Stimulated activated naive CD8-positive, alpha-beta T cell treated with anti-CD3 and anti-CD28 coated beads, Interleukin-15, Interleukin-2, amounts not matched to agents 100 U/mL and 50 U/mL, for 24 hours (primary cell): Measurements from ENCODE around the gene LEMD1.
A peak's percentile ranks its signal among the peaks of the same experiment; 100 is the strongest.
"Not testable (repeated sequence)": the region's sequence is repeated elsewhere in the genome, so short reads cannot be mapped to it uniquely, and the experiment has no call there.

Experiments used
- ATAC-seq: fragments of 150-1000 bp; cut with Tn5 transposase; one replicate; pipeline ENCODE4 v1.10.0; 2021
- DNase-seq: peaks from one replicate; pipeline ENCODE4 v3.0.0; 2021

LEMD1 gene

DNA sequence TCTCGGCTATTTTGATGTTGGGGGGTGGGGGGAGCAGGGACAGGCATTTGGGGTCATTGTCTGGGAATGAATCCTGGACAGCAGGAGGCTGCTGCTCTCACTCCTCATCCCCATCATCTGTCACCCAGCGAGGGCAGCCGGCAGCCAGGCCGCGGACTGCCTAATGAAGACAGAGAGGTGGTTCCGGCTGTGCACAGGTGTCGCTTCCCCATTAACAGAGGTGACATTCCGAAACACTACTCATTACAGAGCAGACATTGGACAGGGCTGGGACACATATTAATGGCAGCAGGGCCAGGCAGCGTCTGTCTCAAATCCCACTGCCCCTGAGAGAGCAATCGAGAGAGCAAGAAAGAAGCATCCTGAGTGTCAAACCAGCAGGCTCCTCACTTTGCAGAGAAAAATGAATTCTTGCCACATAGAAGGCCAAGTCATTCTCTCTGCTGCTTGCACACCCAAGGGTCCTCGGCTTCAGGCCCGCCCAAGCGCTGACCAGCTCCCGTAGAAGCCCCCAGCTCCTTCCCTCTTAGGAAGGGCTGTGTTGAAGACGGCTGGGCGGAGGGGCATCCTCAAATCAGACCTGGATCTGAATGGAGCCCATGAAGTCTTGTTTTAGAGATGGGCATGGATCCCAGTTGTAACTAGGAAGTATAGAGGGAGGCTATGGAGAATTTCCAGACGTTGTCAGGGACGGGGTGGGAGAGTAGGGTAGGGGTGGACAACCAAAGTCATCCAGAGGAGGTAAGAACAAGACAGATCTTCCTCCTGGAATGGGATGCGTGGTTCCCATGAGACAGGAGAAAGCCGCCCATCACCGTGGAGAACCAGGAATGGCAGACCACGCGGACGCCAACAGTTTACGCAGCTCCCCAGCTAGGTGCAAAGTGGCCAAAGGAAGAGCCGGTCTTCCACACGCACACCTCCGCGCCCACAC is 8.2 kb upstream of the LEMD1 start:
- DNase-seq (no peak), ATAC-seq (no peak)

DNA sequence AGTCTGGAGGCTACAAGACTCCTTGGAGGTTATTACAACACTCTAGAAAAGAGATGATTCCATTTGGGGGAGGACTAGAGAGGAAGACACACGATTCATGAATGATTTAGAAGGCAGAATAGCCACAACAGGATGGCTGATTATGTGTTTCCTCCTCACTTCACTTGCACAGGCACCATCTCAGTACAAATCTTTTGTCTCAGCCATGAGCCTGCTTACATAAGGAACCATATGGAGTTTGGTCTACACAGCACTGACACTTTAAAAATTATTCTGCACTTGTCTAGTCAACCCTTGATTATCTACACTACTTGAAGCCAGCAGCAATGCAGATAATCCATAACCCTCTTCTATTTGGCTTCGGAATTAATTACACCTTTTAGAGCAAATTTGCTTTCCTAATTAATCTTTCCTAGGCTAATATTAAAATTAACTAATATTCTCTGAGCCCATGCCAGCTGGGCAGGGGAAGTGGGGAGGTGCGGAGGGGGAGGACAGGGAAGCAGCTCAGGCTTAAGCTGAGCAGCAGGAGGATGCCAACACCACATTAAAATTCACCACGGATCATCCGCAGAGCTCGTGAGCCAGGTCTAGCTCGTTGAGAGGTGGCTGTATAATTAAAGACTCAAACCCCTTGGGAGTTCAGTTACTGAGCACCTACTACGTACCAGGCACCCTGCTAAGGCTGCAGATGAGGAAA is 3.2 kb upstream of the LEMD1 start:
- DNase-seq (no peak), ATAC-seq (no peak)

DNA sequence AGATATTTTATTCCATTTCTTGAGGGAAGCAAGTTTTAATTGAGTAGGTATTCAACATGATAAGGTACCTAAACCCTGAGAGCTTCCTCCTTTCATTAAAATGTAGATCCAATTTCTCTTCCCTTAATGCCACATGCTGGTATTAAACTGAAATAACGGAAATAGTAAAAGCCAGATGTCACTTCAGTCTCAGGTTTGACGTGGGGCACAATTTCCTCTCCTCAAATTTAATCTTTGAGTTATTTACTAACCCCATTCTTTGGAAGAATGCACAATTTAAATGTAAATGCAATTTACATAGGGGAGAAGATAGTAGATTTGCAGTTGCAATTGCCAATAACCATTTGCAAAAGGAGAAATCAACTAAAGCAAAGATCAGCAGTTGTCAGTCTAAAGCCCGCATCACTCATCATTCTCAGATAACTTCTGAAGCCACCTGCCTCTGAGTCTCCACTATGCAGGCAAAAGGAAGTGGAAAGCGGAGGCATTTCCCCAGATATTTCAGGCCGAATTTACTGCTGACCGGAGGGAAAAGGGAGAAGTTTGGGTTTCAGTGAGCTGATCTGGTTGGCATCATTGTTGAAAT is 2.1 kb upstream of the LEMD1 start:
- no peak for DNase-seq

DNA sequence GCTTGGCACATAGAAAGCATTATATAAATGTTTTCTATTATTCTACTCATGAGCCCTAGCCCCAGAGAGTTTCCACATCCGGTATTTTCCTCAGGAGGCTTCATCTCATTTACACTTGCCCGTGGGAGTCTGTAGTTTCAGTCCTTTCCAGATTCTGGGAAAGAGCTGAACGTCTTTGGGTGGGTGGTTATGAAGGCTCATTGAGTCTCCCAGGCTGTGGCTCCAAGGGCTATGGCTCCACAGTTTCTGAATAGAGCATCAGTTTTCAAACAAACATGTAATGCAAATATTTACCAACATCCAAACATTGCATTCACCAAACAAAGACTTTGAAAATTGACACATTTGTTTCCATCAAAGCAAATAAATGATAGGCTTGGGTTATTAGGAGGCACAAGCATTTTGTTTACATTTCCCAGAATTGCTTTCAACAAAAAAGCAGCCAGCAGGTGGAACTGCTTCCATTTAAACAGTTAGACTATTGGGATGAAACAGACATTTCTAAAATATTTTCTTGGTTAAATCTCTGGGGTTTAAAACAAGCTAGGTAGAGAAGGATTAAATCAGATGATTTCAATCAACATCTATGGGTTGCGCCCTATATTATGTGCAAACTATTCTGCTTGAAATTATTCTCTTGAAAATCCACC is 1.3 kb upstream of the LEMD1 start:
- ATAC-seq, result no peak
- no peak for DNase-seq

More for the DNA sequence above, 2.1 kb upstream of the LEMD1 start:
- no peak for ATAC-seq

DNA sequence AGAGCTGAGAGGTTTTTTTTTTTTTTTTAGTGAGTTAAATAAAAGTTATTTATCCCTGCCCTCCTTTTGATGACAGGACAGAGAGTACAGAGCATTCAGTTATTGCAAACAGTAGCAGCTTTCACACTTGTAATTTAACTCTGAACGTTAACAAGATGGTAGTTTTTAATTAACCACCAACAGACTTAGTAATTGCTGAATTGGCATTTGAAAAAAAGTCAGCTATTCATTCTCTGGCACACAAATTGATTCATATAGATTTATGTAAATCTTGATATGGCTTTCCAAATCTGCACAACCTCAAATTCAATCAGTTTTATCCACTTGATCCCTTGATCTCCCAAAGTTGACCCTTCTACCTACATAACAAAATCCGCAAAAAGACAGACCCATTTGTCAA is 918 bp downstream of the LEMD1 start:
- ATAC-seq (no peak), DNase-seq (no peak)

DNA sequence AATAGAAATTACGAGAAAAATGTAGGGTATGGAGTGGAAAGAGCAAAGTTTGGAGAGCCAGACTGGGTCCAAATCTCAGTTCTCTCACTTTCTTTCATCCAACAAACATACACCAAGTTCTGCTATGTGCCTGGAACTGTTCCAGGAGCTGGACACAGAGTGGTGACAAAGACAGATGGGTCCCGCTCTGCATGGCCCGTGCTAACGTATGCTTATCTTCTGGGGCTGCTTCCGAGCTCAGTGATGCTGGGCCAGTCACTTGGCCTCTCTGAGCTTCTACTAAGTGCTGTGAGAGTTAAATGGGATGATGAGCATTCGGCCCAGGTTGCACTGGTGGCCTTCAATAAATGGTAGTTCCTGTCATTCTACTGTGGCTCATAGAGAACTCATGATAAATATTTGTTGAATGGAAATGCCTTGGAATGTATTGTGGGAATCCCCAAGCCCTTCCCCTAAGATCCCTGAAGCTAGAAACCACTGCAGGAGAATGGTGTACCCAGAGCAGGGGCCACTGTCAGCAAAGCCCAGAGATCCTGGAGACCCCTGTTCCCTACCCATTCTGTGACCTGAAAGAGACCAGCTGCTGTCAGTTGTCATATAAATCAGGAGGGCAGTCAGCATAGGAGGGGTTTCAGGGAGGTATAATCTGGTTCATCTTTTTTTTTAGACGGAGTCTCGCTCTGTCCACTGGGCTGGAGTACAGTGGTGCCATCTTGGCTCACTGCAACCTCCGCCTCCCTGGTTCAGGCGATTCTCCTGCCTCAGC is 3.8 kb downstream of the LEMD1 start:
- ATAC-seq (no peak), DNase-seq (no peak)

DNA sequence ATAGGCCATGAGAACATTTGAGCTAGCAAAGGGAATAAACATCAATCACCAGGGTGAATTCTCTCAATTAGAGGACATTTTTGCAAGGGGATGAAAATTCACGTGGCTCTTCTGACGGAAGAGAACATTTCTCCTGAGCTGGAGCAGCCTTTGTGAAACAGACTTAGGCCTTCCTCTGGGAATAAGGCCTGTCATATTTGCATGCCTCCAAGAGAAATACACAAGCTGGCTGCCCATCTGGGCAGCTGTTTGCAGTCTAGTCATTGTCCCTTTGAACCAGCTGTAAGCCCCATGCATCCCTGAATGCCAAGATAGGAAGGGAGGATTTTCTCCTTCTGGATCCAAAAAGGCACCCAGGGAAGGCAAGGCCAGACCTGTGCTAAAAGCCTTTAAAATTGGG is 5.5 kb downstream of the LEMD1 start:
- DNase-seq (no peak), ATAC-seq (no peak)

DNA sequence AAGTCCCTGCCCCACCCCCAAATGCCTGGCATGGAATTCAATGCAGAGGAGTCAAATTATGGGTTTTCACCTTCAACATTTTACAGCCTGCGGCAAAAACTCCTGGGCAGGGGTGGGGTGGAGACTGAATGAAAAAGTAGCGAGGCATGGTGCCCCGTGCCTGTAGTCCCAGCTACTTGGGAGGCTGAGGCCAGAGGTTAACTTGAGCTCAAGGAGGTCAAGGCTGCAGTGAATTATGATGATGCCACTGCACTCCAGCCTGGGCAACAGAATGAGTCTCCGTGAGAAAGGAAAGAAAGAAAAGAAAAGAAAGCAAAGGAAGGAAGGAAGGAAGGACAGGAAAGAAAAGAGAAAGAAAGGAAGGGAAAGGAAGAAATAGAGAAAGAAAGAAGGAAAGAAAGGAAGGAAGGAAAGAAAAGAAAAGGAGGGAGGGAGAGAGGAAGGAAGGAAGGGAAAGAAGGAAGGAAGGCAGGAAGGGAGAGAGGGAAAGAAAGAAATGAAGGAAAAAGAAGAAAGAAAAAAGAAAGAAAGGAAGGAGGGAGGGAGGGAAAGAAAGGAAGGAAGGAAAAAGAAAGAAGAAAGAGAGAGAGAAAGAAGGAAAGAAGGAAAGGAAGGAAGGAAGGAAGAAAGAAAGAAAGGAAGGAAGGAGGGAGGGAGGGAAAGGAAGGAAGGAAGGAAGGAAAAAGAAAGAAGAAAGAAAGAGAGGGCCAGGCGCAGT is 11.1 kb downstream of the LEMD1 start:
- DNase-seq (no peak), ATAC-seq (no peak)

DNA sequence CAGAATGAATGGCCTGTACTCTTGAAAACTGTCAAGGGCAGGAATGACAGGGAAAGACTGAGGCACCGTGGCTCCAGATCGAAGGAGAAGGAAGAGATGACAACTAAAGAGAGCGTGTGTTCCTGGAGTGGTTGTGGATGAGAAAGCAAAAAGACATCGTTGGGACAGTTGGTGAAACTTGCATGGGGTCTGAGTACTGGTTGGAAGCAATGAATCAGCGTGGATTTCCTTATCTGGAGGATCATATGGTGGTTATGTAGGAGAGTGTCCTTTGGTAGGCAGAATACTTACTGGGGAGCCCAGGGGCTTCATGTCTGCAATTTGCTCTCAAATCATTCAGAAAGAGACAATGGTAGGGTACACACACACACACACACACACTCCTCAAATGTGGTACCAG is 13.9 kb downstream of the LEMD1 start:
- DNase-seq (no peak), ATAC-seq (no peak)

DNA sequence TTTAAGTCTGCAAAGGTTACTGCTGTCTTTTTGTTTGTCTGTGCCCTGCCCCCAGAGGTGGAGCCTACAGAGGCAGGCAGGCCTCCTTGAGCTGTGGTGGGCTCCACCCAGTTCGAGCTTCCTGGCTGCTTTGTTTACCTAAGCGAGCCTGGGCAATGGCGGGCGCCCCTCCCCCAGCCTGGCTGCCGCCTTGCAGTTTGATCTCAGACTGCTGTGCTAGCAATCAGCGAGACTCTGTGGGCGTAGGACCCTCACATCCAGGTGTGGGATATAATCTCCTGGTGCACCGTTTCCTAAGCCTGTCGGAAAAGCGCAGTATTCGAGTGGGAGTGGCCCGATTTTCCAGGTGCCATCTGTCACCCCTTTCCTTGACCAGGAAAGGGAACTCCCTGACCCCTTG is 15.6 kb downstream of the LEMD1 start:
- ATAC-seq, DNase-seq: not testable (repeated sequence)

DNA sequence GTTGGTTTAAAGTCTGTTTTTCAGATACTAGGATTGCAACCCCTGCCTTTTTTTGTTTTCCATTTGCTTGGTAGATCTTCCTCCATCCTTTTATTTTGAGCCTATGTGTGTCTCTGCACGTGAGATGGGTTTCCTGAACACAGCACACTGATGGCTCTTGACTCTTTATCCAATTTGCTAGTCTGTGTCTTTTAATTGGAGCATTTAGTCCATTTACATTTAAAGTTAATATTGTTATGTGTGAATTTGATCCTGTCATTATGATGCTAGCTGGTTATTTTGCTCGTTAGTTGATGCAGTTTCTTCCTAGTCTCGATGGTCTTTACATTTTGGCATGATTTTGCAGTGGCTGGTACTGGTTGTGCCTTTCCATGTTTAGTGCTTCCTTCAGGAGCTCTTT is 17.4 kb downstream of the LEMD1 start:
- DNase-seq, ATAC-seq: not testable (repeated sequence)

DNA sequence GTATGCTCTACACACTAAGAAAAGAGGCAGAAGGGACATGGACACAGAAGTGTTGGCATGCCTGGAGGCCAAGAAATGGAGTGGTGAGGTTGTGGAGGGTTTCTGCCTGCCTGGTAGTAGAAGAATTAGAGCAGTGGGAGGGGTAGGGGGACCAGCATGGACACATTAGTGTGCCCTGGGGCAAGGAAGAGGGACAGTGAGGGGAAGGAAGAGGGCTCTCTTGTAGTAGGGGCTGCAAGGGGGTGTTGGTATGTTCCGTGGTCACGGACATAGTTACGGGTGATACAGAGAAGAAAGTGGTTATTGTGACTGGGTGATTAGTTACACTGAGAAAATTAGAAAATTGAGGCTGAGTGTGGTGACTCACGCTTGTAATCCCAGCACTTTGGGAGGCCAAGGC is 23.3 kb downstream of the LEMD1 start:
- ATAC-seq (no peak), DNase-seq (no peak)

DNA sequence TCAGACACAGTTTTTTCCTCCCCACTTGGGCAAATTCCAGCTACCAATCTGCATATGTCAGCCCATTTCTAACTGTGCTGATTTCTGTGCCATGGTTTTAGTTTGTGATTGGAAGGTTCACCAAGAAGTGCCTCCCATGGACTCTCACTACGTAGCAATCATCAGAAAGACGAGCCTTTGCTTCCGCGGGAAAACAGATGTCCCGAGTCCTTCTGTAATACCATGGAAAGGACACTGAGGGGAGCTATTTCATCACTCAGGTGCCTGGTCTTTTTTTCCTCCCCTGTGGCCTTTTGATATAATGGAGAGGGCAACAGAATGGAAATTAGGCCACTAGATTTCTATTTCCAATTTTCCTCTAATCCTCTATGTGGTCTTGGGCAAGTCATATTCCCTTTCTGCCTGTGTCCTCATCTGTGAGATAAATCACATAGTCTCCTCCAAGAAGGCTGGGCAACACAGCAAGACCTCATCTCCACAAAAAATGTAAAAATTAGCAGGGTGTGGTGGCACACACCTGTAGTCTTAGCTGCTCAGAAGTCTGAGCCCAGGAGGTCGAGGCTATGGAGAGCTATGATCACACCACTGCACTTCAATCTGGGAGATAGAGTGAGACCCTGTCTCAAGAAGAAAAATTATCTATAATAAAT is 24.8 kb downstream of the LEMD1 start:
- peak; percentile 6 for DNase-seq
- ATAC-seq, result peak; percentile 43

DNA sequence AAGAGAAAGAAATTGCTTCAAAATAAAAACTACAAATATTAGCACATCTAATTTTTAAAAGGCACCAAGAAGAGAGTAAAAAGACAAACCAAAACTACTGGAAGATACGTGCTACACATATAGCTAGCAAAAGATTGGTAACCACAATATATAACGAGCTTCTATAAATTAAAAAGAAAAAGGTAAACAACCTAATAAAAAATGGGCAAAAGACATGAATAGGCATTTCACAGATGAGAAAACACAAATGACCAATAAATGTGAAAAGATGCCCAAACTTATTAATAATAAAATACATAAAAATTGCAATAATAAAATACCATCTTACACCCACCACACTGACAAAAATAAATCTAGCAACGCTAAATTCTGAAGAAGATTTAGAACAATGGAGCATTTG is 26.2 kb downstream of the LEMD1 start:
- ATAC-seq (no peak), DNase-seq (no peak)

DNA sequence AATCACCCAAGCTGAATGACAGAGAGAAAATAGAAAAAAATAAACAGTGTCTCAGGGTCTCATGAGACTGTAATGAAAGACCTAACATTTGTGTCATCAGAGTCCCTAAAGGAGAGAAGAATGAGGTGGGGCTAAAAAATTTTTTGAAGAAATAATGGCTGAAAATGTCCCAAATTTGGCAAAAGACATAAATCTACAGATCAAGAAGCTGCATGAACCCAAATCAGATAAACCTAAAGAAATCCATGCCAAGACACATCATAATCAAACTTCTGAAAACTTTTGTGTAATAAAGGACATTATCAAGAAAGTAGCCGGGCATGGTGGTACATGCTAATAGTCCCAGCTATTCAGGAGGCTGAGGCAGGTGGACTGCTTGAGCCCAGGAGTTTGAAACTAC is 29.2 kb downstream of the LEMD1 start:
- no peak for ATAC-seq
- no peak for DNase-seq

DNA sequence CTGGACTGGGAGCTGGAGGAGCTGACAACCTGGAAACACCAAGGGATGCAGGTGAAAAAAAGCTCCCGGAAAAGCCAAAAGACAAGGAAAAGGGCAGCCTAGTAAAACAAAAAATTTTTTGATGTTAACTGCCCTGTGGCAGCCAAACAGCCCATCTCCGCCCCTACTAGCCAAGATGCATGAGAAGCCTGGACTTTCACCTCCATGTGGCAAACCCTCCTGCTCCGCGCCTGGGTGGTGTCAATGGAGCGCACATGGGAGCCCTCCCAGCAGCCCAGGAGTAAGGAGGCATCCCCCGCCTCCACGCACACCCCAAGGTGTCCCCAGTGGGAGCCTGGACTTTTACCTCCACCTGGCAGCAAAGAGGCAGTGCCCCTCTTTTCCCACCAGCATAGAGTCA is 30.5 kb downstream of the LEMD1 start:
- ATAC-seq (no peak), DNase-seq (no peak)

DNA sequence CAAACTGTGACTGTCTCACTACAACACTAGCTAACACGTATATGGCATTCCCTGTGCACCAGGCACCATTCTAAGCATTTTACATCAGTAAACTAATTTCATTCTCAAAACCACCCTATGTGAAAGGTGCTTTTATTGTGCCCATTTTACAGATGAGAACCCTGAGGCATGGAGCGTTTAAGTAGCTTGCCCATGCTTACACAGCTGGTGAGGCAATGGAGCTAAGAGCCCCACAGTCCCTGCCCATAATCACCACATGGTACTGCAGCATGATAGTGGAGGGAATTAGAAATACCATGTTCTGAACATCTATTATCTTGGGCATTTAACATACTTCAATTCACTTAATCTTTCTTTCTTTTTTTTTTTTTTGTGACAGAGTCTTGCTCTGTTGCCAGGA is 34.0 kb downstream of the LEMD1 start:
- ATAC-seq, result no peak

DNA sequence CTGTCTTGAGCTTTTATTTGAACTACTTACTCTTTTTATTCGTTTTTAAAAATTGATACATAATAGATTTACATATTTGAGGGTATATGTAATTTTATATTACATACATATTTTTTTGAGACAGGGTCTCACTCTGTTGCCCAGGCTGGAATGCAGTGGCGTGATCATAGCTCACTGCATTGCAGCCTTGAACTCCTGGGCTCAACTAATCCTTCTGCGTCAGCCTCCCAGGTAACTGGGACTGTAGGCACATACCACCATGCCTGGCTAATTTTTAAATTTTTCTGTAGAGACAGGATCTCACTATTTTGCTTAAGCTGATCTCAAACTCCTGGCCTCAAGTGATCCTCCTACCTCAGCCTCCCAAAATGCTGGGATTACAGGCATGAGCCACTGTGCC is 38.9 kb downstream of the LEMD1 start:
- DNase-seq, ATAC-seq: not testable (repeated sequence)

More for the DNA sequence above, 34.0 kb downstream of the LEMD1 start:
- no peak for DNase-seq

DNA sequence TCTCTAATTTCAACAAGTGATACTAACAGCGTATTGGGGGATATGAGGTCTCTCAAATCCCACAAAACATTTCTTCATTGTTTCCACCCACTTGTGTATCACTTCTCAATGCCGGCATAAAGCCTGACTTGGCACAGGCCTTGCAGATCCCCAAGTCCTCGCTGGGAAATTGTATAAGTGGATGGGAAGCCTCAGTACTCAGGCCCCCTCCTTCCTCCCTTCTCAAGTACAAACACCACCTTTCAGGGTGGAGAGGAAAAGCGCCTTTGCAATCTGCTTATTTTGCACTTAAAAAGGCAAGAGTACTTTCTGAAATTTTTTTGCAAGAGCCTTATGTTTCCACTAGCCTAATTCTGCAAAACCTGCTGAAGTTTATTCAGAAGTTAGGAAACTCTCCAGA is 39.3 kb downstream of the LEMD1 start:
- no peak for ATAC-seq

DNA sequence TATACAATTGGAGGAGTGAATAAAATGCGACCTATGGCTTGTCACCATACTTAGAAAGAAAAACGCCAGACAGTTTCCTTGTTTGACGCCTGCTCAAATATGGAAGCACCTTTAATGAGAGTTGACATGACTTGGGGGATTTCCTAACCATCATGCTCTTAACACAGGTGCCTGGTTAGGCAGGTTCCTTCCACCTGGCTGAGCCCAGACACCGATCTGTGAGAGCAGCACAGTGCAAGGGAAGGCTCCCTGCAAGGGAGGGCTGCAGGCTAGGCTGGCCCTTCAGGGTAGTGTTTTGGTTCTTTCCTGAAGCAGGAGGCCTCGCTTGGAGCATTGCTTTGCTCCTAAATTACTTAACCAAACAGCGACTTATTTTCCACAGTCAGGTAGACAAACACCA is 40.6 kb downstream of the LEMD1 start:
- ATAC-seq (no peak), DNase-seq (no peak)

More for the DNA sequence above, 39.3 kb downstream of the LEMD1 start:
- no peak for DNase-seq

DNA sequence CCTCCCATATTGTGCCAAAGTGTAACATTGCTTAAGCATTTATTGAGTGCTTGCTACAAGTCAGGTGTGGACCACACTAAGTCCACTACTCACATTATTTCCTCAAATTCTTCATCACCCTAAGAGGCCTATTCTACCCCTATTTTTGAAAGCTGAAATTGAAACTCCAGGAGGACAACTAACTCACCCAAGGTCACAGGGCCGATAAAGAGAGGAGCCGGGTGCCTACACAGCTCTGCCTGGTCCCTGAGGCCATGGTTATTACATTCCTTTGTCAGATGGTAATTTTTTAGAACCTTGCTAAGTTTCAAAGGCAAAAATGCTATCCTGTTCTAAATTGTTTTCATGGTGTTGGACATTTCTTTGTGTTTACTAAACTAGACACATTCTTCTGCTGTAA is 41.0 kb downstream of the LEMD1 start:
- ATAC-seq (no peak), DNase-seq (no peak)
